ENCODE measurements around the gene PAPPA2. TPM values are rescaled to one million over a fixed set of nuclear protein-coding genes. Genes with fewer than 3 reads are reported as not detected.

Gene PAPPA2
- total and polyA plus RNA-seq, 10 of the 15 experiments (the other 5 are each of a cell fraction or from before 2014, with no cell fraction given), result under 0.01 to 0.06 (median 0.03) TPM; not detected in 7

DNA sequence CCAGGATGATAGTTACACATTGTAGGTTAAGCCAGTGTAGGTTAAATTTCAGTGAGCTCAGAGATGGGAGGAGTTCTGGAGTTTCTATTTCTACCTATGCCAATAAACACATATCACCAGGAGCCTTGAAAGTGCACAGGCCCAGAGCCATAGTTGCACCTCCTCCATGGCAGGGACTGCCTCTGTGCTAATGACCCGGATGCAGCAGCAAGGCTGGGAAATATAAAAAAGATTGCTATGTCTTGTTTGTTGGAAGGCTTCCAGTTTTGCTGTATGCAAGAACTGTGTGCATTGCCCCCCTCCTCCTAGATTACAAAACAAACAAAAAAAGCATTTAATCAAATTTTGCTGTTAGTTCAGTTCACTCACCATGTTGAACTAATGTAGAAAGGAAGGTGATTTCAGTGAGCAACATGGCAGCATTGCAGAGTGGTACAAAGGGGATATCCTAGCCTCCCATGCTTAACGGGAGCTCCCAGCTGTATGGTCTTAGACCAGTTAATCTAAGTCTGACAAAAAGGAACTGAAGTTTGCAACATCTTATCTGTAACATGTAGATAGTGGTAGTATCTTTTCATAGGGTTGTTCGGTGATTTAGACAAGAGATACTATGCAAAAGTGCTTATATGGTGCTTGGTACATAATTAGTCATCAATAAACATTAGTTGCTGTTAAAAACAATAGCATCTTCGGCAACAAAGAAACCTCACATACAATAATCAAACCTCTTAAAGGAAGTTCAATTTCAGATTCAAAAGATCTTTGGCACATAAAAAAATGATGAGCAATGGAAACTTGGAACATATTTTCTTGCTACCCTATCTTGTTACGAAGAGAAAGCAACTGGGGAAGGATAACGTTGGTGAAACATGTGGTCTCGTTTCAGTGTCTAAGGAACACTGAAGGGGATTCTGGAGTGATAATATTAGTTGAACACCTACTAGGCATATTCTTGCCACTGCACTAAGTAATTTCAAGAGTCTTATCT lies 392.1 kb downstream of the PAPPA2 start (continued):
- no peak for TF ChIP-seq FOXK2 (IDR thresholded peaks at IDR 0.05)
- no peak for TF ChIP-seq JUND (IDR thresholded peaks at IDR 0.05; ENCODE audit: low read depth, low read length)
- TF ChIP-seq CREM (IDR thresholded peaks at IDR 0.05; ENCODE audit: low read depth), result no peak
- no peak for TF ChIP-seq ZNF217 (IDR thresholded peaks at IDR 0.05)
- TF ChIP-seq NRF1 (conservative IDR thresholded peaks at IDR 0.05; ENCODE audit: low read depth, low read length), result no peak
- TF ChIP-seq SMC3 (IDR thresholded peaks at IDR 0.05; ENCODE audit: borderline replicate concordance, low read length), result no peak
- no peak for TF ChIP-seq NFYA (IDR thresholded peaks at IDR 0.05; ENCODE audit: borderline replicate concordance, low read depth, low read length)
- TF ChIP-seq, protein P1, sequence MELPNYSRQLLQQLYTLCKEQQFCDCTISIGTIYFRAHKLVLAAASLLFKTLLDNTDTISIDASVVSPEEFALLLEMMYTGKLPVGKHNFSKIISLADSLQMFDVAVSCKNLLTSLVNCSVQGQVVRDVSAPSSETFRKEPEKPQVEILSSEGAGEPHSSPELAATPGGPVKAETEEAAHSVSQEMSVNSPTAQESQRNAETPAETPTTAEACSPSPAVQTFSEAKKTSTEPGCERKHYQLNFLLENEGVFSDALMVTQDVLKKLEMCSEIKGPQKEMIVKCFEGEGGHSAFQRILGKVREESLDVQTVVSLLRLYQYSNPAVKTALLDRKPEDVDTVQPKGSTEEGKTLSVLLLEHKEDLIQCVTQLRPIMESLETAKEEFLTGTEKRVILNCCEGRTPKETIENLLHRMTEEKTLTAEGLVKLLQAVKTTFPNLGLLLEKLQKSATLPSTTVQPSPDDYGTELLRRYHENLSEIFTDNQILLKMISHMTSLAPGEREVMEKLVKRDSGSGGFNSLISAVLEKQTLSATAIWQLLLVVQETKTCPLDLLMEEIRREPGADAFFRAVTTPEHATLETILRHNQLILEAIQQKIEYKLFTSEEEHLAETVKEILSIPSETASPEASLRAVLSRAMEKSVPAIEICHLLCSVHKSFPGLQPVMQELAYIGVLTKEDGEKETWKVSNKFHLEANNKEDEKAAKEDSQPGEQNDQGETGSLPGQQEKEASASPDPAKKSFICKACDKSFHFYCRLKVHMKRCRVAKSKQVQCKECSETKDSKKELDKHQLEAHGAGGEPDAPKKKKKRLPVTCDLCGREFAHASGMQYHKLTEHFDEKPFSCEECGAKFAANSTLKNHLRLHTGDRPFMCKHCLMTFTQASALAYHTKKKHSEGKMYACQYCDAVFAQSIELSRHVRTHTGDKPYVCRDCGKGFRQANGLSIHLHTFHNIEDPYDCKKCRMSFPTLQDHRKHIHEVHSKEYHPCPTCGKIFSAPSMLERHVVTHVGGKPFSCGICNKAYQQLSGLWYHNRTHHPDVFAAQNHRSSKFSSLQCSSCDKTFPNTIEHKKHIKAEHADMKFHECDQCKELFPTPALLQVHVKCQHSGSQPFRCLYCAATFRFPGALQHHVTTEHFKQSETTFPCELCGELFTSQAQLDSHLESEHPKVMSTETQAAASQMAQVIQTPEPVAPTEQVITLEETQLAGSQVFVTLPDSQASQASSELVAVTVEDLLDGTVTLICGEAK (IDR thresholded peaks at IDR 0.05; ENCODE audit: borderline replicate concordance), result no peak
- no peak for TF ChIP-seq FOS (IDR thresholded peaks at IDR 0.05; ENCODE audit: borderline replicate concordance, extremely low read depth, insufficient read length)
- TF ChIP-seq ZBED1 (IDR thresholded peaks at IDR 0.05; ENCODE audit: borderline replicate concordance), result no peak
- no peak for TF ChIP-seq MYB (IDR thresholded peaks at IDR 0.05; ENCODE audit: borderline replicate concordance, low read depth, low read length)
